CD4-positive, alpha-beta T cell treated with Interferon alpha-2 for 1 hour (primary cell): ENCODE results near the gene CBX8.
"Not testable (repeated sequence)": the region's sequence is repeated elsewhere in the genome, so short reads cannot be mapped to it uniquely, and the experiment has no call there.

Experiments used
- DNase-seq, 2 donors: peaks; one replicate each; pipeline ENCODE4 v3.0.0-alpha.2; 2020 to 2022

Gene CBX8

GRCh38 chr17:79777120-79777893 is 19.6 kb downstream of the CBX8 start:
- peak in 1 of 2 donors; percentile 39 for DNase-seq

DNA sequence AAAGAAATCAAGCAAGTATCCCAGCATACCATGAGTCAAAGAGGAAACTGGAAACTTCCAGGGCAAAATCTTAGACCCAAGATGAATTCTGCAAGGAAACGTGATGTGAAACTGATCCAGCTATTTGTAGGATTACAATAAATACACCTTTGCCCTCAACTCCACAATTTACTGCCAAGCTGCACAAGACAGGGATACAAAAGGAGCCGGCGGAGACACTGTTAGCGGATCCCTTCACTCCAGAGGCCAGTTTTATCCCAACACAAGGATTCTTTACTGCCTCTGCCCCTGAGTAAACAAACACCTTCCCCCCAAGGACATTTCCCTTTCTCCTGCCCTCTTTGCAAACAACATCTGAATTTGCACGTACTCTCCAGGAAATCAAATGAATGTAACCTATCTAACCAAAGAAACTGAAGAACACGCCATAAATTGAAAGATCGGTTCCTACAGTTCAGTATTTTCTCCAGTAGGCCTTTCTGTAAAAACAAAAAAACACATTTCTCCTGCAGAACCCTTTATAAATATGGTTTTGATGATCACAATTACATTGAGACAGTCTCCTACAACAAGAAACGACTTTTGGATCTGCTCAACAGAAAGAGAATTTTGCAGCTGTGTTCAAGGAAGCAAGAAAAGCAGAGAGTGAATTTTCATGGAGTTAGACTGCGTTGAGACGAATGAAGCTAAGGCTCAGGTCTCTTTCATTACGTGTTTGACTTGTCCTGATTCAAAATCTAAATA is 20.3 kb downstream of the CBX8 start:
- no peak for DNase-seq

- DNase-seq, result no peak
Measured at GRCh38 chr17:79775632-79776031, 21.2 kb downstream of the CBX8 start.

GRCh38 chr17:79774561-79774975 is 22.3 kb downstream of the CBX8 start:
- DNase-seq, result no peak

GRCh38 chr17:79772726-79773125 is 24.2 kb downstream of the CBX8 start:
- DNase-seq, result not testable (repeated sequence)

DNA sequence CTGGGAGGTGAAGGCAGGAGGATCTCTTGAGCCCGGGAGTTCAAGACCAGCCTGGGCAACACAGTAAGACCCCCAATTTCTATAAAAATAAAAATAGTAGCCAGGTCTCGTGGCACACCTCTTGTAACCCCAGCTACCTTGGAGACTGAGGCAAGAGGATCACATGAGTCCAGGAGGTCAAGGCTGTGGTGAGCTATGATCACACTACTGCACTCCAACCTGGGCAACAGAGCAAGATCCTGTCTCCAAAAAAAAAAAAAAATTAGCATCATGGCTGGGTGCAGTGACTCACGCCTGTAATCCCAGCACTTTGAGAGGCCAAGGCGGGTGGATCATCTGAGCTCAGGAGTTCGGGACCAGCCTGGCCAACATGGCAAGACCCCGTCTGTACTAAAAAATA is 25.6 kb downstream of the CBX8 start:
- no peak for DNase-seq

DNA sequence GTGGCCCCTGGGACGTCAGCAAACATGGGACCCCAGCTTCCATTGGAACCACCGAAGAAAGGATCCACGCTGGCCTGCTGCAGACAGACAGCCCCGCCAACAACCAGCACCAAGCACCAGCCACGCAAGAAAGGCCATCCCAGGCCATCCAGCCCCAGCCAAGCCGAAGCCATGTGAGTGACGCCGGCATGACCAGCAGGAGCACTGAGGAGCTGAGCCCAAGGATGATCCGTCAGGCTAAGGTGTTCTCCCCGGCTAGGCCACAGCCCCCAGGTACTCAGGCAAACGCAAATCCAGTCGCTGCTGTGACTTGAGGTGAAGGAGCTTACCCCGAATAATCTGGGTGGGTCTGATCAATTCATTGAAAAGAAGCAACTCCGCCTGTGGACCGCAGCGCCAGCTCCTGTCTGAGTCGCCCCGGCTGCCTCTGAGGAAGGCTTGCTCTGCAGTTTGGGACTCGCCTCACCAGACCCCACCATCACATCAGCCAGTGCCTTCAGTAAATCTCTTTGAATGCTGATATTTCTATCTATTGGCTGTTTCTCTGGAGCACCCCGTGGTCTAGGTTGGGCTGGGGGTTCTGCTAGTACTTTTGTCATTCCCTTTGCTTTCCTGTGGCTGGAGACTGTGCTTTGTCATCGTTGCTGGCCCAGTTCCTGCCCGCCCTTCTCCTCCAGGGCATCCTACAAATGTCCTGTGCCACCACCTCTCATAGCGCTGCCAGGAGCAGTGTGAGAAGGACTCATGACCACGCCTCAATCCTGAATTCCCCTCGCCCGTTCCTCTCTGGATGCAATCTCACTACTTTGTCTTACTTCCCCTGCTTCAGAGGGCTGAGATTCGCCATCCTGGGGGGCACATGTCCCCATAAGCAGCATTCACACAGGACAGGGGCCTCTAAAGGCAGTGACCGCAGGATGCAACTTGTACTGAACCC is 27.0 kb downstream of the CBX8 start:
- no peak for DNase-seq

DNA sequence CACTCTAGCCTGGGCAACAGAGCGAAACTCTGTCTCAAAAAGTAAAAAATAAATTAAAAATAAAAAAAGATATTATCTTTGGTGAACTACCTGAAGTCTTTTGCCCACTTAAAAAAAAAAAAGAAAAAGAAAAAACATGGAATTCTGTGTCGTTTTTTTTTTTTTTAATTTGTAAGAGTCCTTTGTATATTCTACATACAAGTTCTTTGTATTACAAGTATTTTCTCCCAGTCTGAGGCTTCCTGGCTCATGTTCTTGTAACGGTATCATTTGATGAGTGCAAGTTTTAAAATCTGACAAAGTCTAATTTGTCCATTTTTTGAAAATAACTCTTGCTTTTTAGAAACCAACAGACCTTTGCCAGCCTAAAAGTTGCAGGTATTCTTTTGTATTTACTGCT is 31.2 kb downstream of the CBX8 start:
- no peak for DNase-seq

GRCh38 chr17:79761894-79762589 is 34.8 kb downstream of the CBX8 start:
- DNase-seq, result no peak

DNA sequence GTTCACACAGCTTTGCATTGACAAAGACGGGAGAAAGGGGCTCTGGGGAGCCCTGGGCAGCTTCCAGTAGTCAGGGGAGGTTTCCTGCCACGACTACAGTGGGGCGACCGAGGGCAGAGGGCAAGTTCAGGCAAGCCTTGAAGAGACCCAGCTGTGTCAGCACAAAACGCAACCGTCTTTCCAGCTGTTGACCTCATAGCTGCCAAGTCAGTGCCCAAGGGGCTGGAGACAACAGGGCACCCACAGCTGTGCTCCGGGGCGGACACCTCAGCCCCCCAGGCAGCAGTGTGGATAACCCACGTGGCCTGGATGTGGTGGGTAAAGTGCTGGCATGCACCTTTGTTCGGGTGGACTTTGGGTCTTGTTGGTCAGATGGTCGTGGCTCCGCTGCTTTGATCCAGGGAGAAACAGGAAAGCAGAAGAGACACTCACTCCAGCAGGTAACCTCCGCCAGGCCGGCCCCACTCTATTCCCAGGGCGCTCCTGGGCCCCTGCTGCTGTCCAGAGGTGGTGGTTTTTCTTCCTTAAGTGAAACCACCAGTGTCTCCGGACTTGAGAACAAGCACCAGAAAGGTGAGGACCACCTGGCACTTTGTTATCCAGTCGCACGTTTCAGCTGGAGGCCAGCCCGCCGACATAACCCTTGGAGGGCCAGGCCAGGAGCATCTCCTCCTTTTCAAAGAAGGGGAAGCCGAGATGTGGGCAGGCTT is 36.5 kb downstream of the CBX8 start:
- DNase-seq, result no peak

GRCh38 chr17:79758271-79758670 is 38.6 kb downstream of the CBX8 start:
- DNase-seq, result no peak

- no peak for DNase-seq
Measured at GRCh38 chr17:79757140-79757745, 39.6 kb downstream of the CBX8 start.

DNA sequence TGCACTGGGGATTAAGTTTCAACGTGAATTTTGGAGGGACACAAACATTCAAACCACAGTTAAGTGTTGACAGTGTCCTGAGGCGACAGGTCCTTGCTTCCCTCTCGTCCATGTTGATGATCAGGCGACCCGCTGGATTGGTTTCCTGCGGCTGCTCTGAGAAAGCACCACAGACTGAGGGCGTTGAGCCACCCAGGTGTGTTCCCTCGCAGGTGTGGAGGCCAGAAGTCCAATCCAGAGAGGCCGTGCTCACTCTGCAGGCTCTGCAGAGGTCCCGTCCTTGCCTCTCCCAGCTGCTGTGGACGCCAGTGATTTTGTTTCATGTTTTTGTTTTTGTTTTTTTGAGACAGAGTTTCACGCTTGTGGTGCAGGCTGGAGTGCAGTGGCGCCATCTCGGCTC is 41.3 kb downstream of the CBX8 start:
- no peak for DNase-seq

GRCh38 chr17:79754903-79755302 is 42.0 kb downstream of the CBX8 start:
- DNase-seq, result not testable (repeated sequence)

DNA sequence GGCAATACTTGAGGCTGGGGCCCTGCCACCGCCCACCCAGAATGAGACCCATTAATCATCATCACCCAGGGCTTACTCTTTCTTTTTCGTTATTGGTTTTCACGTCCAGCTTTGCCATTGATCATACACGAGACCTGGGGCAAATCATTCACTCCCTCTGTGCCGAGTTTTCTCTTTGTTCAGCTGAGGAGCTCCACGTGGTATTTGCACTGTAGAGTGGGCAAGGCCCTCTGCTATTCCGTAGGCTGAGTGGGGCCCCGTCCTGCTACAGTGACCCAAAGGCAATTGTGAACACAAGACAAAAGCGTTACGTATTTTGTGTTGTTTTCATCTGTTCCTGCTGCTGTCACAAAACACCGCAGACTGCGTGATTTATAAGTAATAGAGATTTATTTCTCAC is 42.5 kb downstream of the CBX8 start:
- no peak for DNase-seq

- no peak for DNase-seq
Measured at GRCh38 chr17:79752175-79752574, 44.7 kb downstream of the CBX8 start.

GRCh38 chr17:79750650-79751545 is 46.0 kb downstream of the CBX8 start:
- no peak for DNase-seq

DNA sequence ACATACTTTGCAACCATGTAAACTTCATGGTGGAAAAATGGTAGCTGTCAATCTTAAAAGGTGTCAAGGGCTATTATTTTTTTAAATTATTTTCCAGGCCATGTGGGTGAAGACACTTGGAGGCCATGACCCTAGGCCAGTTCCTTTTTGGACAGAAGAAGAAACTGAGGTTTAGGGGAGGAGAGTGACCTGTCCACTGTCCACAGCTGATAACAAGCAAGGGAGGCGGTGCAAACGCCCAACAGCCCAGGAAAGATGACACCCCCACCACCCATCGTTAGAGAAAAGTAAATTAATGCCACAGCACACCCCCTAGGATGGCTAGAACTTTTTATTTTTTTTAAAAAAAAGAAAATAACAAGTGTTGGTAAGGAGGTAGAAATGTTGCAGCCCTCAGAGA is 46.9 kb downstream of the CBX8 start:
- no peak for DNase-seq

DNA sequence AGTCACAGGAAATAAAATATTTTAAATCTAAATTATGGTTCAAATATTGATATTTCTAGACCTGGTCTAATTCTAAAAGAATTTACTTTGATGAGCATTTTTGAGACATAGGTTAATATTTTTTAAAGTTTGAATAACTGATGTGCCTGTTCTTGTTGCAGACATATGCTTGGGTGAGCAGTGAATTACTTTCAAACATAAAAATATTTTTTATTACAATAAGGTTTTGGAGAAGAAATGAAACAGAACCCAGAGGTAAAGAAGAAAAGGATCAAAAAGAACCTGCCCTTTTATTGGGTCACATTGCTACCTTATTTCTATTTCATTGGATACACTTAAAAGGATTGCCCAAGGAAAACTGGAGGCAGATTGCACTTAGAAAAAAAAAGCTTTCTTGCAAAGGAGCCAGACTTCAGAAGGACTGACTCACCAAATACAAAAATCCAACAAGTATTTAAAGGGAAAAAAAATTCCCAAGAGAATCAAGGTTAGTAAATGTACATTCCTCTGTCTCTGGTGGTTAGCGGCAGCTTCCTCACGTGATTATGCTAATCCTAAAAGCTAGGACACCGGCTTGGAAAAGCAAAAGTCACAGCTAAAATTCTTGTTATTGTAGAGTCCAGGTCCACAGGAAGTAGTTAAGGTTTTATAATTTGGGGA is 47.6 kb downstream of the CBX8 start:
- no peak for DNase-seq
